ENCODE measurements around the gene AKT2.

AKT2 gene

GRCh38 chr19:40217934-40218890, 66.9 kb downstream of the AKT2 start, which contains the start of gene TTC9B:
Gene TTC9B (minus strand): TSS chr19:40218384. CDS start chr19:40218381, 3 bp downstream.
- TF ChIP-seq MYC (IDR thresholded peaks at IDR 0.05; ENCODE audit: low read depth, low read length) (no peak), MAX (IDR thresholded peaks at IDR 0.05; ENCODE audit: low read depth, low read length) (no peak), CTCF (IDR thresholded peaks at IDR 0.05; ENCODE audit: low read depth, low read length) (no peak), POLR2A (IDR thresholded peaks at IDR 0.05; ENCODE audit: extremely low read depth, insufficient read length) (no peak)
- no peak for DNase-seq (ENCODE audit: low read depth)
- H3K4me3 ChIP-seq (ENCODE audit: low read depth, low read length), result no peak within 1 kb of the TSS

- no peak for TF ChIP-seq POLR2A (IDR thresholded peaks at IDR 0.05; ENCODE audit: extremely low read depth, insufficient read length)
- no peak for TF ChIP-seq MAX (IDR thresholded peaks at IDR 0.05; ENCODE audit: low read depth, low read length)
- no peak for TF ChIP-seq MYC (IDR thresholded peaks at IDR 0.05; ENCODE audit: low read depth, low read length)
- peak; percentile 40 for TF ChIP-seq CTCF (IDR thresholded peaks at IDR 0.05; ENCODE audit: low read depth, low read length)
- peak; percentile 19 for DNase-seq (ENCODE audit: low read depth)
- no peak overlapping the region for H3K4me3 ChIP-seq (ENCODE audit: low read depth, low read length)
These were observed 67.9 kb downstream of the AKT2 start for GRCh38 chr19:40217027-40217810.

- TF ChIP-seq MAX (IDR thresholded peaks at IDR 0.05; ENCODE audit: low read depth, low read length) (no peak), POLR2A (IDR thresholded peaks at IDR 0.05; ENCODE audit: extremely low read depth, insufficient read length) (no peak), MYC (IDR thresholded peaks at IDR 0.05; ENCODE audit: low read depth, low read length) (no peak), CTCF (IDR thresholded peaks at IDR 0.05; ENCODE audit: low read depth, low read length) (no peak)
- no peak for DNase-seq (ENCODE audit: low read depth)
- H3K4me3 ChIP-seq (ENCODE audit: low read depth, low read length), result no peak overlapping the region
These were observed 68.4 kb downstream of the AKT2 start for GRCh38 chr19:40216777-40217026.

- DNase-seq (ENCODE audit: low read depth), result no peak
- H3K4me3 ChIP-seq (ENCODE audit: low read depth, low read length), result no peak overlapping the region
- no peak for TF ChIP-seq MYC (IDR thresholded peaks at IDR 0.05; ENCODE audit: low read depth, low read length)
- no peak for TF ChIP-seq POLR2A (IDR thresholded peaks at IDR 0.05; ENCODE audit: extremely low read depth, insufficient read length)
- no peak for TF ChIP-seq MAX (IDR thresholded peaks at IDR 0.05; ENCODE audit: low read depth, low read length)
- TF ChIP-seq CTCF (IDR thresholded peaks at IDR 0.05; ENCODE audit: low read depth, low read length), result no peak
These were observed 69.0 kb downstream of the AKT2 start for GRCh38 chr19:40216013-40216776.

GRCh38 chr19:40214936-40215335, 70.2 kb downstream of the AKT2 start:
- no peak overlapping the region for H3K4me3 ChIP-seq (ENCODE audit: low read depth, low read length)
- TF ChIP-seq MAX (IDR thresholded peaks at IDR 0.05; ENCODE audit: low read depth, low read length) (no peak), POLR2A (IDR thresholded peaks at IDR 0.05; ENCODE audit: extremely low read depth, insufficient read length) (no peak), MYC (IDR thresholded peaks at IDR 0.05; ENCODE audit: low read depth, low read length) (no peak), CTCF (IDR thresholded peaks at IDR 0.05; ENCODE audit: low read depth, low read length) (no peak)
- DNase-seq (ENCODE audit: low read depth), result no peak

All from NB4 (cell line).